SJSA1 (cell line): ENCODE results near the gene PPEF1. TPM values are rescaled to one million over a fixed set of nuclear protein-coding genes. Genes with fewer than 3 reads are reported as not detected.
A peak's percentile ranks its signal among the peaks of the same experiment; 100 is the strongest.

Source experiments
- DNase-seq, 2 experiments: peaks; one replicate each; pipeline ENCODE4 v3.0.0-alpha.2; 2015 to 2020; ENCODE audit warnings: low spot score in 2 of 2, low read depth in 1 of 2
- H3K27ac ChIP-seq: fragments of 250-450 bp; sonication (Bioruptor Pico); 2 replicates; pipeline ENCODE4 v1.5.1; 2020; ENCODE audit warnings: mild to moderate bottlenecking, moderate library complexity
- H3K27me3 ChIP-seq: fragments of 250-450 bp; sonication (Bioruptor Pico); replicated peaks from 2 replicates; pipeline ENCODE4 v1.5.1; 2020; ENCODE audit warnings: mild to moderate bottlenecking, moderate library complexity
- H3K36me3 ChIP-seq: fragments of 250-450 bp; sonication (Bioruptor Pico); 2 replicates; pipeline ENCODE4 v1.5.1; 2020; ENCODE audit warnings: mild to moderate bottlenecking
- H3K4me1 ChIP-seq: fragments of 250-450 bp; sonication (Bioruptor Pico); replicated peaks from 2 replicates; pipeline ENCODE4 v1.6.1; 2021; ENCODE audit warnings: mild to moderate bottlenecking
- H3K4me3 ChIP-seq: fragments of 250-450 bp; sonication (Bioruptor Pico); 2 replicates; pipeline ENCODE4 v1.5.1; 2020; ENCODE audit warnings: mild to moderate bottlenecking
- H3K9me3 ChIP-seq: fragments of 250-450 bp; sonication (Bioruptor Pico); replicated peaks from 2 replicates; pipeline ENCODE4 v1.5.1; 2020; ENCODE audit warnings: mild to moderate bottlenecking
- total RNA-seq: library from RNA; depleted of rRNA; stranded (reverse); fragments of >200 nt; shearing (Covaris generic); gene quantifications from 2 replicates; pipeline ENCODE4 v1.2.3, GENCODE V29; 2014; rRNA removed

The PPEF1 gene
- total RNA-seq, 1 experiment from 2014 or later: not detected

DNA sequence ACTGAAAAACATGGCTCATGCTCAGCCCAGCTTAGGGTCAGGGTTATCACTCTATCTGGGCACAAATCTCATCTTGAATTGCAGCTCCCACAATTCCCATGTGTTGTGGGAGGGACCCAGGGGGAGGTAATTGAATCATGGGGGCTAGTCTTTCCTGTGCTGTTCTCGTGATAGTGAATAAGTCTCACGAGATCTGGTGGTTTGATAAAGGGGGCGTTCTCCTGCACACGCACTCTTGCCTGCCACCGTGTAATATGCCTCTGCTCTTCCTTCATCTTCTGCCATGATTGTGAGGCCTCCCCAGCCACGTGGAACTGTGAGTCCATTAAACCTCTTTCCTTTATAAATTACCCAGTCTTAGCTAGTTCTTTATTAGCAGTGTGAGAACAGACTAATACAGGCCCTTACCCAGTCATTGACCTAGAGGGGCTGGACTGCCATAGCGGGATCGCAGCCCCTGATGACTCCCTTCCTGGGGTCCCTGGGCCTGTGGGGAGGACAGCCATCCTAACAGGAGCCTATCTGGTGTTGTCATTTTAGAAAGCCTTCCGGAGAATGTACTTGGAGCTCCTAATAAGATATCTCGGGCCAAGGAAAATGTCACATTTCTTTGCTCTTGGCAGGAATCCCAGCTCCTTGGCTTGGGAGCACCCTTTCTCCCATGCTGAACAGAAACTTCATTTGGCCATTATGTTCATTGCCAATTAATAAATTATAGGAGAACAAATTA is 163.9 kb downstream of the PPEF1 start:
- no peak for DNase-seq
- Histone ChIP-seq H3K27me3 (no peaks in the 10 kb centered on the region), H3K27ac (no peak overlapping the region), H3K4me3 (no peak overlapping the region), H3K9me3 (no peaks in the 10 kb centered on the region), H3K36me3 (no peaks in the 10 kb centered on the region), H3K4me1 (peaks cover 12% of the 10 kb centered on the region)

DNA sequence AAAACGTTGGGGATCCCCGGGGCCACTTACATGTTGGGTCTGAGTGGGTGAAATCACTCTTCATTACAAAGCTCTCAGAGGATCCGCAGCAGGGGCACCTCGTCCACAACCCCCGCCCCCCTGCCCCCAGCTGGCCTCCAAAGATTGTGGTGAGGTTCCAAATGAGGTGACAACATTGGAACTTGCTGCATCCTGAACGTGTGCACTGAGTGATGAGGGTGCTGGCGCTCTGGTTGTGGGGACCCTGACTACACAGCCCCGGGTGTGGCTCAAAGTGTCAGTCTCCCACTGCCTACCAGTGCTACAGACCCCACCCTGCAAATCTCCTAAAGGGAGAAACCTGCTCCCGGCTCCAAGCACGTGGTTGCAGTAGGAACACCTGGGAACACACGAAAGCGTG is 164.5 kb downstream of the PPEF1 start:
- no peak overlapping the region for H3K27ac ChIP-seq
- H3K4me1 ChIP-seq: peaks cover 12% of the 10 kb centered on the region
- no peak overlapping the region for H3K4me3 ChIP-seq
- DNase-seq: no peak
- H3K9me3 ChIP-seq: no peaks in the 10 kb centered on the region
- H3K27me3 ChIP-seq: no peaks in the 10 kb centered on the region
- H3K36me3 ChIP-seq: no peaks in the 10 kb centered on the region

DNA sequence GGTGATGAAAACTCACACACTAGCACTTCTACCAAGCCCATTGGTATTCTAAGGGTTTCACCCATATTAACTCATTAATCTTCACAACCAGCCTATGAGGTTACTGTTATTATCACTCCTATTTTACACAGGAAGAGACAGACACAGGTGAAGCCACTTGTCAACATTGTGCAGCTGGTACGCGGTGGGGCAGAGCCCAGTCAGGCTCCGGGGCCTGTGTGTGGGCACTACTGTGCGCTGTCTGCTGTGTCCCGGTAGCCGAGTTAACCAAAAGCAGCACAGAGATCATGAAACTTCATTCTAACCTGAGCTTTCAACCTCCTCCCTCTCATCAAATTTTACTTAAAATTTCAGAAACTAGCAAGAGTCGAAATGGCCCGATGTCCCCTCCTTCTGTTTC is 165.2 kb downstream of the PPEF1 start:
- Histone ChIP-seq H3K36me3 (no peaks in the 10 kb centered on the region), H3K9me3 (no peaks in the 10 kb centered on the region), H3K4me1 (peaks cover 12% of the 10 kb centered on the region), H3K27me3 (no peaks in the 10 kb centered on the region), H3K27ac (no peak overlapping the region), H3K4me3 (no peak overlapping the region)
- DNase-seq: no peak

DNA sequence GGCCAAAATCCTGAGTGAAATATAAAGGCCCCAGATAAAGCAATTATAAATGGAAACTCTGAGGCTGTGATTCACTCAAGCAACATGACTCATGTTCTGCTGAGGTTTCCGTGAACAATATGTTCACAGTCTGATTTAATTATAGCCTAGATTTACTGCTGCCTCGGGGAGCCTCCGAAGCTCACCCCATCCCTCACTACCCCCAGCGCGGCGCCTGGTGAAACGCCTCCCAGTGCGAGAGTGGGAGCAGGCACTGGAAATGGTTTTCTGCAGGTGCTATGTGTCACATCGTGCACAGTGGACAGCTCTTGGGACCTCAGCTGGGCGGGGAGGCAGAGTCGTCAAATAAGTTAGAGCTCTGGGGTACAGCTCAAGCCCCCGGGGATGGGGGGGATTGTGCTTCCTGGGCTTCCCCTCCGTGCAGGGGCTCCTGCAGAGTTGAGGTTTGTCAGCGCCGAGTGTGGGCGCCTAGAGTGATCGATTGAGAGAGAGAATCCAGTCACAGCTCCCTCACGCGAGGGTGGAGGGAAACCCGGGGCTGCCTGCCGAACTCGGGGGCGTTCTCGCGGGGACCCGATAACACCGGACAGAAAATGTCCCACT is 165.8 kb downstream of the PPEF1 start:
- DNase-seq: peak; percentile 59 to 63
- H3K9me3 ChIP-seq: no peaks in the 10 kb centered on the region
- no peaks in the 10 kb centered on the region for H3K36me3 ChIP-seq
- no peak overlapping the region for H3K4me3 ChIP-seq
- H3K4me1 ChIP-seq: peaks cover 12% of the 10 kb centered on the region
- no peaks in the 10 kb centered on the region for H3K27me3 ChIP-seq
- H3K27ac ChIP-seq: no peak overlapping the region

DNA sequence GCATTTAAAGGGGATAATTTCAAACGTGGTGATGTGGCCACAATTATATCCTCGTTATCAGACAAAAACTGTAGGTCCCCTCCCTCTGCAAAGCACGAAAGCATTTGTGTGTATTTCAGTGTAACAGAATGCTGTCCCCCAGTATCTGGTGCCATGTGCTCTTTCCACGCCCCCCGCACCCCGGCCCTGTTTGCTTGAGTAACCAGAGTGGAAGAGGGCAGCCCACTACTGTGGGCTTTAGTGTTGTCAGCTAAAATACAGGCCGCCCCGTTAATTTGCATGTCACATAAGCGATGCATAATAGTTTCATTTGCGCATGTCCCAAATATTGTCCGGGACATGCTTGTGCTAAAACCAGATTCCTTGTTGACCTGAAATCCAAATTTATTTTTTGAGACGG is 166.4 kb downstream of the PPEF1 start:
- H3K9me3 ChIP-seq: no peaks in the 10 kb centered on the region
- H3K27ac ChIP-seq: no peak overlapping the region
- no peaks in the 10 kb centered on the region for H3K27me3 ChIP-seq
- no peaks in the 10 kb centered on the region for H3K36me3 ChIP-seq
- H3K4me3 ChIP-seq: no peak overlapping the region
- no peak for DNase-seq
- H3K4me1 ChIP-seq: peaks cover 12% of the 10 kb centered on the region

DNA sequence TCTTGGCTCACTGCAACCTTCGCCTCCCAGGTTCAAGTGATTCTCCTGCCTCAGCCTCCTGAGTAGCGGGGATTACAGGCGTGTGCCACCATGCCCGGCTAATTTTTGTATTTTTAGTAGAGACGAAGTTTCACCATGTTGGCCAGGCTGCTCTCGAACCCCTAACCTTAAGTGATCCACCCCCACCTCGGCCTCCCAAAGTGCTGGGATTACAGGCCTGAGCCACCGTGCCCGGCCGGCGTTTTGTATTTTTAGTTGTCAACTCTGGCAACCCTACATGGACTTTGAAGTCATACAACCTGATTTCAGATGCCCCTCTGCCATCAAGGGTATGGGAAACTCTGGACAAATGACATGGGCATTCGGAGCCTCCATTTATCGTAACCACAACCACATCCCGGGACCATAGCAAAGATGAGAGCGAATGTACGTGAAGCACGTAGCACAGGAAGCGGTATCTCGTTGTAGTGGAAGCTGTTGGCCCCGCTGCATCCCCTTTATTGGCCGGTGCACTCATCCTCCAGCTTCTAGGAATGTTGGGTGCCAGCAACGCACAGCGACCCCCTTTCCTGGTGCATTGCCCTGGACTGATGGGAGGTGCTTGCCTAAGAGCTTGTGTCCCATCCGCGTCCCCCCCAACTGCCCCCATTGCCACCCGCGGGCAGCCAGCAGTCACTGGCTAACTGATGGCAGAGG is 167.3 kb downstream of the PPEF1 start:
- no peaks in the 10 kb centered on the region for H3K9me3 ChIP-seq
- no peak overlapping the region for H3K4me3 ChIP-seq
- DNase-seq: no peak
- H3K27me3 ChIP-seq: no peaks in the 10 kb centered on the region
- H3K36me3 ChIP-seq: no peaks in the 10 kb centered on the region
- H3K27ac ChIP-seq: no peak overlapping the region
- H3K4me1 ChIP-seq: peaks cover 12% of the 10 kb centered on the region

DNA sequence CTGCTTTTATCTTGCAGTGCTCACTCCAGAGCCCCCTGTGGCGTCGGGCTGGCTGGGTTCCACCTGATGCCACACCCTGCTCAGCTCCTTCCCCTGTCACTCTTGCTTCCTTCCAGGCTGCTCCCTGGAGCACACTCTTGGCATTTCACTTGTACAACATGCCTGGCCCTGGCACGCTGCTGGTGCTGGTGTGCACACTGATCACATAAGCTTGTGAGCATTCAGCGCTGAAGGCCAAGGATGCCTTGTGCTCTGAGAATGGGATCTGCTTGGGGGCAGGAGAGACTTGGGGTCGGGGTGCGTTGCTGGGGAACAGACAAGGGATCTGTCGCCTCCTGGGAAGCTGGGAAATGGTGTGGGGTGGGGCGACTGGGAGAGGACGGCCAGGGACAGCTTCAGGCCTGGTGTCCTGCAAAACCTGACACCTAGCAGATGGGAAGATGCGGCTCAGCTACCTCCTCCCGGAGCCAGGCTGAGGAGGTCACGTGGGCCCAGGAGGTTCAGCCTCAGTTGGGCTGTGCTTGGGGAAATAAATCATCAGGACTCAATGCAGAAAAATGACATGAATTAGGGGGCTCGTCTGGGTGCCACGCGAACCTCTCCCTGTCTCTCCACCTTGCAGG is 167.9 kb downstream of the PPEF1 start:
- H3K9me3 ChIP-seq: no peaks in the 10 kb centered on the region
- no peaks in the 10 kb centered on the region for H3K27me3 ChIP-seq
- no peaks in the 10 kb centered on the region for H3K36me3 ChIP-seq
- H3K4me3 ChIP-seq: no peak overlapping the region
- no peak for DNase-seq
- H3K27ac ChIP-seq: no peak overlapping the region
- peaks cover 12% of the 10 kb centered on the region for H3K4me1 ChIP-seq

DNA sequence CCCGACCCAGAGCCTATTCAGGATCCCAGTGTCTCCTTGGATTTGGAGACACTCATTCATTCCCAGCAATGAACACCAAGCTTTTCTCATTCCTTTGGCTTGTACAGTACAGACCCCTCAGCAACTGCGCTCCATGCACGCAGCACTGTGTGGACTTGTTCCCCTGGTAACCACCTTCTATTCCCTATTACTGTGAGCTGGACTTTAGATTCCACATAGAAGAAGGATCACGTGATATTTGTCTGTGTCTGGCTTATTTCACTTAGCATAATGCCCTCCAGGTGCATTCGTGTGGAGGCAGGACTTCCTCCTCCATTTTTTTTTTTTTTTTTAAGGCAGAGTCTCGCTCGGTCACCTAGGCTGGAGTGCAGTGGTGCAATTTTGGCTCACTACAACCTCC is 170.0 kb downstream of the PPEF1 start:
- Histone ChIP-seq H3K4me3 (no peak overlapping the region), H3K36me3 (no peaks in the 10 kb centered on the region), H3K27ac (no peak overlapping the region), H3K27me3 (no peaks in the 10 kb centered on the region), H3K4me1 (peaks cover 10% of the 10 kb centered on the region), H3K9me3 (no peaks in the 10 kb centered on the region)
- no peak for DNase-seq

Other genes with a start within 250 kb of the PPEF1 start
- gene RS1, start 35.5 kb upstream of the PPEF1 start, total RNA-seq: 0.05 TPM in 1 of 2 replicates, not detected in the other